ENCODE results near the gene MBNL1. TPM values are rescaled to one million over a fixed set of nuclear protein-coding genes. Genes with fewer than 3 reads are reported as not detected.

MBNL1 gene
- total RNA-seq, 1 donor from 2014 or later: 14.7 TPM

DNA sequence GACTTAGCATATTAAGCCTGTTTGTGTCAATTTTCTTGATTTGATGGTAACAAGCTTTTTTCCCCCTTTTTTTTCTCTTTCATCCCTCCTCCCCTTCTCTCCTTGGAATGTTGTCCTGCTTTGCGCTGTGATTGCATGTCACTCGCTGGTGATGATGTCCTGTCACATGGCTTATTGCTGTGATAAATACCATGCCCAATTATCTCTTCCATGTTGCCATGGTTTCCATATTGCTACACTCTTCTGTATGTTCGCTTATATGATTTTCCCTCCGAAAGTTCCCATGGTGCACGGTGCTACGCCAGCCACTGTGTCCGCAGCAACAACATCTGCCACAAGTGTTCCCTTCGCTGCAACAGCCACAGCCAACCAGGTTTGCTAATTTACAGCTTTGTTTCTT, 187.3 kb downstream of the MBNL1 start:
- no peaks in the 10 kb centered on the region for H3K9me3 ChIP-seq (ENCODE audit: low read depth)
- no peaks in the 10 kb centered on the region for H3K27me3 Mint-ChIP-seq (ENCODE audit: insufficient read depth, low read depth)
- H3K9ac ChIP-seq: no peak overlapping the region
- TF ChIP-seq CTCF (IDR thresholded peaks at IDR 0.05) (no peak), EZH2phosphoT487 (IDR thresholded peaks at IDR 0.05) (no peak), EZH2 (IDR thresholded peaks at IDR 0.05) (no peak)
- no peaks in the 10 kb centered on the region for H3K79me2 ChIP-seq (ENCODE audit: low read depth)
- no peak overlapping the region for H3K4me3 Mint-ChIP-seq
- no peak overlapping the region for H3K27ac Mint-ChIP-seq
- H2AFZ ChIP-seq (replicated peaks): no peak overlapping the region
- H3K36me3 ChIP-seq: no peaks in the 10 kb centered on the region
- H3K9me3 Mint-ChIP-seq: no peaks in the 10 kb centered on the region
- no peak overlapping the region for H3K4me2 ChIP-seq
- no peaks in the 10 kb centered on the region for H4K20me1 ChIP-seq (ENCODE audit: low read depth)
- H3F3A ChIP-seq (ENCODE audit: low read depth): no peaks in the 10 kb centered on the region
- no peak for DNase-seq (ENCODE audit: low spot score)
- H3K27me3 ChIP-seq: no peaks in the 10 kb centered on the region
- H3K4me1 ChIP-seq: peaks cover 5% of the 10 kb centered on the region
- no peak overlapping the region for H3K27ac ChIP-seq
- H3K4me3 ChIP-seq: no peak overlapping the region
- peaks cover 9% of the 10 kb centered on the region for H3K4me1 Mint-ChIP-seq
- peaks cover 12% of the 10 kb centered on the region for H3K36me3 Mint-ChIP-seq

- Histone ChIP-seq H3K27ac (no peak overlapping the region), H3K36me3 (no peaks in the 10 kb centered on the region), H3K9me3 (ENCODE audit: low read depth) (no peaks in the 10 kb centered on the region), H3K4me1 (peaks cover 9% of the 10 kb centered on the region), H4K20me1 (ENCODE audit: low read depth) (no peaks in the 10 kb centered on the region), H3K79me2 (ENCODE audit: low read depth) (no peaks in the 10 kb centered on the region), H3K4me3 (no peak overlapping the region), H2AFZ (replicated peaks) (no peak overlapping the region), H3F3A (ENCODE audit: low read depth) (no peaks in the 10 kb centered on the region), H3K27me3 (no peaks in the 10 kb centered on the region), H3K4me2 (no peak overlapping the region), H3K9ac (no peak overlapping the region)
- no peak overlapping the region for H3K4me3 Mint-ChIP-seq
- TF ChIP-seq EZH2phosphoT487 (IDR thresholded peaks at IDR 0.05): no peak
- TF ChIP-seq EZH2 (IDR thresholded peaks at IDR 0.05): no peak
- TF ChIP-seq CTCF (IDR thresholded peaks at IDR 0.05): no peak
- no peaks in the 10 kb centered on the region for H3K9me3 Mint-ChIP-seq
- no peaks in the 10 kb centered on the region for H3K27me3 Mint-ChIP-seq (ENCODE audit: insufficient read depth, low read depth)
- H3K36me3 Mint-ChIP-seq: peaks cover 12% of the 10 kb centered on the region
- H3K27ac Mint-ChIP-seq: no peak overlapping the region
- no peaks in the 10 kb centered on the region for H3K4me1 Mint-ChIP-seq
- no peak for DNase-seq (ENCODE audit: low spot score)
Measured at GRCh38 chr3:152457500-152458375, 189.0 kb downstream of the MBNL1 start.

DNA sequence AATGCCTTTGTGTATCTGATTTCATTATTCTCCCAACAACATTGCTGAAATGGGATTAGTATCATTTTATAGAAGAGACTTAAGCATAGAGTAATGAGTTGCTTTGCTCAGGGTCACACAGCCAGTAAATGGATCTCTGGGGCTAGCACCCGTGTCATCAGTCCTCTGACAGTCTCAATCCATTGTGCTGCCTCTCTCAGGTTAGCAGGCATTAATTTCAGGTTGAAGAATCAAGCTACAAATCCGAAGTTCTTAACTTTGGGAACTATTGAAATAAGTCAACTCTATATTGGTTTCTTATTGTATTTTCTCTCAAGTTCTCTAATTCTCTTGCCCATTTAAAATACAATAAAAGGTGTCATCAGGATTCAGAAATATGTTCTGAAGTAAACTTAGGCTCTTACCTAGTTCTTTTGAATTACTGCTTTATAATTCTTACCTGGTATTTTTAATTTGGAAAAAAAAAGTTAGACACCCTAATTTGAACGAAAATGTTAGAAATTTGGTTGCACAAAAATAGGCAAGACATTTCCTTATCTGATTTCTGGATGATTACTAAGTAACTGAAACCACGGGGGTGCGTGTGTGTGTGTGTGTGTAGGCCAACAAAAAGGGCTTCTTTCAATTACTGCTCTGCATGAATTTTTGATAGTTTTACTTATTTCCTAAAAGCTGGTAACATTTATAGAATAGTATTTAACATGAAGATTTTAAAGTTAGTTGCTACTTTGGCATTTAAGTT, 189.8 kb downstream of the MBNL1 start:
- H3K79me2 ChIP-seq (ENCODE audit: low read depth): no peaks in the 10 kb centered on the region
- Mint-ChIP-seq H3K27me3 (ENCODE audit: insufficient read depth, low read depth) (no peaks in the 10 kb centered on the region), H3K4me3 (no peak overlapping the region), H3K36me3 (peaks cover 12% of the 10 kb centered on the region), H3K4me1 (no peaks in the 10 kb centered on the region), H3K27ac (no peak overlapping the region), H3K9me3 (no peaks in the 10 kb centered on the region)
- H3K27me3 ChIP-seq: no peaks in the 10 kb centered on the region
- no peak overlapping the region for H3K4me2 ChIP-seq
- H3F3A ChIP-seq (ENCODE audit: low read depth): no peaks in the 10 kb centered on the region
- H3K4me3 ChIP-seq: no peak overlapping the region
- no peak overlapping the region for H3K27ac ChIP-seq
- H3K4me1 ChIP-seq: peaks cover 9% of the 10 kb centered on the region
- no peak for TF ChIP-seq EZH2 (IDR thresholded peaks at IDR 0.05)
- TF ChIP-seq EZH2phosphoT487 (IDR thresholded peaks at IDR 0.05): no peak
- no peak for TF ChIP-seq CTCF (IDR thresholded peaks at IDR 0.05)
- H4K20me1 ChIP-seq (ENCODE audit: low read depth): no peaks in the 10 kb centered on the region
- no peaks in the 10 kb centered on the region for H3K9me3 ChIP-seq (ENCODE audit: low read depth)
- no peak overlapping the region for H2AFZ ChIP-seq (replicated peaks)
- H3K36me3 ChIP-seq: peaks cover 3% of the 10 kb centered on the region
- no peak for DNase-seq (ENCODE audit: low spot score)
- no peak overlapping the region for H3K9ac ChIP-seq

All from neural progenitor cell (in vitro differentiated cells).